NB4 (cell line): ENCODE data around the gene SAP25.

ENCODE experiments used
- DNase-seq: peaks from one replicate; pipeline ENCODE4 v3.0.0; 2010; ENCODE audit warnings: low read depth
- H3K4me3 ChIP-seq: one replicate; pipeline ENCODE4 v1.5.1; 2011; ENCODE audit warnings: mild to moderate bottlenecking, low read depth, low read length, moderate library complexity
- CTCF ChIP-seq: IDR thresholded peaks from one replicate; pipeline ENCODE4 v1.5.1; 2012; ENCODE audit warnings: low read depth, low read length
- MAX ChIP-seq: IDR thresholded peaks from 2 replicates; pipeline ENCODE4 v1.6.1; 2011; ENCODE audit warnings: low read depth, low read length
- MYC ChIP-seq: IDR thresholded peaks from 2 replicates; pipeline ENCODE4 v1.6.1; 2011; ENCODE audit warnings: low read depth, low read length
- POLR2A ChIP-seq: IDR thresholded peaks from 2 replicates; pipeline ENCODE4 v1.6.1; 2011; ENCODE audit warnings: mild to moderate bottlenecking; ENCODE audit not compliant: insufficient read length; ENCODE audit errors: extremely low read depth

SAP25 gene

GRCh38 chr7:100584054-100584682 lies 10.5 kb upstream of the SAP25 start:
- H3K4me3 ChIP-seq = peak overlapping the region; percentile 93
- peak; percentile 83 for DNase-seq
- TF ChIP-seq MYC = no peak
- no peak for TF ChIP-seq POLR2A
- no peak for TF ChIP-seq MAX
- TF ChIP-seq CTCF = no peak

- DNase-seq = peak; percentile 100
- TF ChIP-seq MYC (peak; percentile 82), CTCF (no peak), POLR2A (peak; percentile 64), MAX (peak; percentile 87)
- peak overlapping the region; percentile 93 for H3K4me3 ChIP-seq
Observed at GRCh38 chr7:100583132-100584053, 9.7 kb upstream of the SAP25 start.

- peak overlapping the region; percentile 93 for H3K4me3 ChIP-seq
- DNase-seq = no peak
- TF ChIP-seq MAX = no peak
- no peak for TF ChIP-seq CTCF
- no peak for TF ChIP-seq MYC
- no peak for TF ChIP-seq POLR2A
Observed at GRCh38 chr7:100582650-100583049, 8.9 kb upstream of the SAP25 start.

- DNase-seq = no peak
- peak overlapping the region; percentile 93 for H3K4me3 ChIP-seq
- TF ChIP-seq CTCF (no peak), POLR2A (no peak), MAX (no peak)
Observed at GRCh38 chr7:100582041-100582579, 8.4 kb upstream of the SAP25 start.

- TF ChIP-seq POLR2A = no peak
- no peak for TF ChIP-seq MAX
- no peak for TF ChIP-seq CTCF
- no peak for TF ChIP-seq MYC
- DNase-seq = no peak
Observed at GRCh38 chr7:100580466-100581283, 7.0 kb upstream of the SAP25 start.

More at GRCh38 chr7:100580466-100581283, 7.0 kb upstream of the SAP25 start:
- no peak overlapping the region for H3K4me3 ChIP-seq
